Muscle of leg (tissue), 11 donors: Measurements from ENCODE around the gene MEX3A. TPM values are rescaled to one million over a fixed set of nuclear protein-coding genes. Genes with fewer than 3 reads are reported as not detected.

Experiments
- DNase-seq: peaks from one replicate; pipeline ENCODE4 v3.0.0; 2013
- H3K27ac ChIP-seq: one replicate; pipeline ENCODE4 v1.5.1; 2013; ENCODE audit warnings: mild to moderate bottlenecking, low read length, control low read depth
- H3K27me3 ChIP-seq: one replicate; pipeline ENCODE4 v1.6.1; 2013; ENCODE audit warnings: low read length; ENCODE audit not compliant: control insufficient read depth, insufficient read depth
- H3K36me3 ChIP-seq: one replicate; pipeline ENCODE4 v1.6.1; 2013; ENCODE audit warnings: low read length; ENCODE audit not compliant: control insufficient read depth, insufficient read depth
- H3K4me1 ChIP-seq: one replicate; pipeline ENCODE4 v1.6.1; 2013; ENCODE audit warnings: low read length; ENCODE audit not compliant: control insufficient read depth, insufficient read depth
- H3K4me3 ChIP-seq: one replicate; pipeline ENCODE4 v1.5.1; 2013; ENCODE audit warnings: low read length, control low read depth
- H3K9me3 ChIP-seq: replicated peaks from 2 replicates; pipeline ENCODE4 v1.6.1; 2013; ENCODE audit warnings: low read depth, low read length; ENCODE audit not compliant: control insufficient read depth
- WGBS: methylation state at CpG from one replicate; pipeline ENCODE4 v1.1.5; 2013; ENCODE audit warnings: missing lambda C conversion rate; ENCODE audit not compliant: insufficient coverage; 5-methylcytosine and 5-hydroxymethylcytosine counted together
- polyA plus RNA-seq, 8 donors: library from polyadenylated mRNA; unstranded; fragments of 120-200 nt; gene quantifications; one replicate each; pipeline versions ENCODE4 v1.2.1 to v1.2.3, GENCODE V29; 2013; ENCODE audit warnings: inconsistent platforms in 1 of 8, low replicate concordance in 1 of 8; ENCODE audit not compliant: insufficient read length in 8 of 8, insufficient read depth in 1 of 8
- total RNA-seq: library from RNA; stranded (reverse); fragments of 120-200 nt; gene quantifications from one replicate; pipeline ENCODE4 v1.2.4, GENCODE V29; 2013

MEX3A gene
- total and polyA plus RNA-seq, 9 donors = 9.4 to 32.4 (median 25.5) TPM

- no peak for DNase-seq
- no peaks in the 10 kb centered on the region for H3K4me1 ChIP-seq
- H3K27me3 ChIP-seq = no peaks in the 10 kb centered on the region
- H3K36me3 ChIP-seq = peaks cover 23% of the 10 kb centered on the region
- no peaks in the 10 kb centered on the region for H3K9me3 ChIP-seq
- H3K4me3 ChIP-seq = no peak within 1 kb of the TSS
- WGBS = 42% methylated on average over 6 of the region's 11 CpGs
- no peak within 1 kb of the TSS for H3K27ac ChIP-seq
Observed at GRCh38 chr1:156060937-156061636, 21.2 kb downstream of the MEX3A start, which contains the start of gene RAB25. Gene RAB25, plus strand, starts transcription at chr1:156061160. Its CDS starts 241 bp downstream, at chr1:156061401.

GRCh38 chr1:156056326-156056849 lies 25.9 kb downstream of the MEX3A start:
- H3K27ac ChIP-seq = no peak overlapping the region
- DNase-seq = no peak
- H3K36me3 ChIP-seq = peaks cover 23% of the 10 kb centered on the region
- H3K9me3 ChIP-seq = no peaks in the 10 kb centered on the region
- peaks cover 23% of the 10 kb centered on the region for H3K4me1 ChIP-seq
- no CpG with 5 or more reads among the region's 1 CpG for WGBS
- no peaks in the 10 kb centered on the region for H3K27me3 ChIP-seq
- H3K4me3 ChIP-seq = no peak overlapping the region

- Histone ChIP-seq H3K9me3 (no peaks in the 10 kb centered on the region), H3K36me3 (peaks cover 30% of the 10 kb centered on the region), H3K4me3 (peak overlapping the region; percentile 89), H3K27me3 (no peaks in the 10 kb centered on the region), H3K27ac (peak overlapping the region; percentile 67), H3K4me1 (peaks cover 31% of the 10 kb centered on the region)
- 14% methylated on average over 1 of the region's 17 CpGs for WGBS
- no peak for DNase-seq
Observed at GRCh38 chr1:156055281-156056048, 26.8 kb downstream of the MEX3A start.

GRCh38 chr1:156054500-156055280 lies 27.6 kb downstream of the MEX3A start, which contains the start of gene LAMTOR2:
Gene LAMTOR2, plus strand, starts transcription at chr1:156054782. Its CDS starts 108 bp downstream, at chr1:156054890.
- H3K4me3 ChIP-seq = peak within 1 kb of the TSS; percentile 89
- peaks cover 33% of the 10 kb centered on the region for H3K4me1 ChIP-seq
- H3K27me3 ChIP-seq = no peaks in the 10 kb centered on the region
- peak within 1 kb of the TSS; percentile 100 for H3K27ac ChIP-seq
- under 1% methylated on average over 44 of the region's 53 CpGs for WGBS
- no peaks in the 10 kb centered on the region for H3K9me3 ChIP-seq
- H3K36me3 ChIP-seq = peaks cover 38% of the 10 kb centered on the region
- DNase-seq = peak; percentile 100

- Histone ChIP-seq H3K4me1 (peaks cover 33% of the 10 kb centered on the region), H3K27ac (peak within 1 kb of the TSS; percentile 100), H3K27me3 (no peaks in the 10 kb centered on the region), H3K4me3 (peak within 1 kb of the TSS; percentile 89), H3K36me3 (peaks cover 41% of the 10 kb centered on the region), H3K9me3 (no peaks in the 10 kb centered on the region)
- peak; percentile 96 for DNase-seq
- WGBS = under 1% methylated on average over 26 of the region's 49 CpGs
Observed at GRCh38 chr1:156053768-156054499, 28.3 kb downstream of the MEX3A start, which contains the start of gene UBQLN4. Gene UBQLN4, minus strand, starts transcription at chr1:156053798. Its CDS starts 97 bp downstream, at chr1:156053701.

- Histone ChIP-seq H3K4me3 (peak overlapping the region; percentile 87), H3K4me1 (peaks cover 33% of the 10 kb centered on the region), H3K36me3 (peaks cover 42% of the 10 kb centered on the region), H3K27me3 (no peaks in the 10 kb centered on the region), H3K27ac (peak overlapping the region; percentile 89), H3K9me3 (no peaks in the 10 kb centered on the region)
- DNase-seq = peak; percentile 84
- 0% methylated on average over 26 of the region's 63 CpGs for WGBS
Observed at GRCh38 chr1:156052862-156053767, 29.1 kb downstream of the MEX3A start.

GRCh38 chr1:156051011-156051725 lies 31.1 kb downstream of the MEX3A start:
- DNase-seq = no peak
- Histone ChIP-seq H3K9me3 (no peaks in the 10 kb centered on the region), H3K36me3 (peaks cover 37% of the 10 kb centered on the region), H3K27me3 (no peaks in the 10 kb centered on the region), H3K27ac (peak overlapping the region; percentile 81), H3K4me3 (no peak overlapping the region), H3K4me1 (peaks cover 33% of the 10 kb centered on the region)
- WGBS = 60% methylated on average over 1 of the region's 7 CpGs

- Histone ChIP-seq H3K27ac (peak overlapping the region; percentile 81), H3K9me3 (no peaks in the 10 kb centered on the region), H3K27me3 (no peaks in the 10 kb centered on the region), H3K4me1 (peaks cover 30% of the 10 kb centered on the region), H3K36me3 (peaks cover 39% of the 10 kb centered on the region), H3K4me3 (no peak overlapping the region)
- 85% methylated on average over 2 of the region's 4 CpGs for WGBS
- peak; percentile 90 for DNase-seq
Observed at GRCh38 chr1:156050376-156050775, 31.9 kb downstream of the MEX3A start.
